Keratinocyte (primary cell): ENCODE data around the gene OGDH. TPM values are rescaled to one million over a fixed set of nuclear protein-coding genes. Genes with fewer than 3 reads are reported as not detected.

Experiments used
- DNase-seq: peaks from one replicate; pipeline ENCODE4 v3.0.0-alpha.2; 2011; ENCODE audit warnings: low read depth, missing footprints, low spot score
- FAIRE-seq: peaks from 2 replicates; lab custom pipeline; 2011; peaks lifted over from hg19 to GRCh38; lab: Jason Lieb, UNC
- H2AFZ ChIP-seq: 2 replicates; pipeline ENCODE4 v1.6.0; 2012; ENCODE audit warnings: low read length, control low read depth, inconsistent platforms; ENCODE audit not compliant: control insufficient read depth
- H3K27ac ChIP-seq: 2 replicates; pipeline ENCODE4 v1.5.1; 2011; ENCODE audit warnings: low read length; ENCODE audit not compliant: control insufficient read depth, insufficient read depth
- H3K27me3 ChIP-seq: 3 replicates; pipeline ENCODE4 v1.6.0; 2011; ENCODE audit warnings: low read length; ENCODE audit not compliant: control insufficient read depth, insufficient read depth; ENCODE audit errors: extremely low read depth
- H3K36me3 ChIP-seq, 2 experiments: 2 replicates in 1 of 2; 3 replicates in 1 of 2; pipeline ENCODE4 v1.5.1; 2011; ENCODE audit warnings: low read length in 2 of 2, mild to moderate bottlenecking in 1 of 2; ENCODE audit not compliant: control insufficient read depth in 2 of 2, insufficient read depth in 2 of 2; ENCODE audit errors: extremely low read depth in 1 of 2
- H3K4me1 ChIP-seq: 3 replicates; pipeline ENCODE4 v1.5.1; 2011; ENCODE audit warnings: low read length; ENCODE audit not compliant: control insufficient read depth, insufficient read depth; ENCODE audit errors: extremely low read depth
- H3K4me2 ChIP-seq: 3 replicates; pipeline ENCODE4 v1.6.0; 2011; ENCODE audit warnings: low read depth, low read length; ENCODE audit not compliant: control insufficient read depth, insufficient read depth; ENCODE audit errors: extremely low read depth
- H3K4me3 ChIP-seq, 3 experiments: fragments of 200-600 bp in 1 of 3; sonication (generic) in 1 of 3; 2 replicates in 2 of 3; 3 replicates in 1 of 3; pipeline ENCODE4 v1.5.1; 2011 to 2016; ENCODE audit warnings: low read length in 3 of 3, mild to moderate bottlenecking in 3 of 3, control low read depth in 2 of 3, inconsistent platforms in 1 of 3, low read depth in 1 of 3, mixed read lengths in 1 of 3, mixed run types in 1 of 3, moderate library complexity in 1 of 3; ENCODE audit not compliant: control insufficient read depth in 2 of 3, insufficient read depth in 2 of 3; ENCODE audit errors: extremely low read depth in 1 of 3
- H3K79me2 ChIP-seq: 2 replicates; pipeline ENCODE4 v1.6.0; 2012; ENCODE audit warnings: low read length; ENCODE audit not compliant: control insufficient read depth, insufficient read depth
- H3K9ac ChIP-seq: 3 replicates; pipeline ENCODE4 v1.6.0; 2011; ENCODE audit warnings: low read length; ENCODE audit not compliant: control insufficient read depth, insufficient read depth; ENCODE audit errors: extremely low read depth
- H3K9me1 ChIP-seq: 3 replicates; pipeline ENCODE4 v1.6.0; 2011; ENCODE audit warnings: low read length; ENCODE audit not compliant: control insufficient read depth, insufficient read depth; ENCODE audit errors: extremely low read depth
- H3K9me3 ChIP-seq: 2 replicates; pipeline ENCODE4 v1.5.1; 2012; ENCODE audit warnings: low read depth, low read length; ENCODE audit not compliant: control insufficient read depth
- H4K20me1 ChIP-seq: 3 replicates; pipeline ENCODE4 v1.6.0; 2011; ENCODE audit warnings: low read length; ENCODE audit not compliant: control insufficient read depth, insufficient read depth; ENCODE audit errors: extremely low read depth
- EZH2 ChIP-seq: IDR thresholded peaks from one replicate; pipeline ENCODE4 v1.6.1; 2012; ENCODE audit warnings: inconsistent platforms, mild to moderate bottlenecking, low read length, moderate library complexity
- dilution Hi-C: fragments of 300-500 bp; cut with MboI; formaldehyde crosslinking; loops from one replicate; pipeline ENCODE4 v1.7.0; 2020; ENCODE audit warnings: low sequenced_read_pairs; ENCODE audit not compliant: extremely low pct_ligation_motif_present
- polyA plus RNA-seq, 5 experiments: library from polyadenylated mRNA; depleted of rRNA in 3 of 5; stranded (reverse) in 3 of 5; stranded (forward) in 1 of 5; unstranded in 1 of 5; fragments of >200 nt; gene quantifications; 1 replicate in 1 of 5; 2 replicates in 3 of 5; 3 replicates in 1 of 5; pipeline versions ENCODE4 v1.2.1 to v1.2.3, GENCODE V29; 2011 to 2012; ENCODE audit warnings: missing spikeins in 2 of 5, low read depth in 1 of 5, low replicate concordance in 1 of 5
- TF ChIP-seq, protein P1 (sequence below), 3 experiments: IDR thresholded peaks in 1 of 3; conservative IDR thresholded peaks in 1 of 3; optimal IDR thresholded peaks in 1 of 3; 2 replicates in 2 of 3; 3 replicates in 1 of 3; pipeline versions ENCODE3 to v1.5.1; 2011; ENCODE audit warnings: low read length in 3 of 3, mild to moderate bottlenecking in 3 of 3, moderate library complexity in 2 of 3, control low read depth in 1 of 3, inconsistent platforms in 1 of 3; ENCODE audit not compliant: insufficient read depth in 2 of 3; ENCODE audit errors: extremely low read depth in 1 of 3

OGDH gene
- polyA plus RNA-seq, 1 donor (not counting 4 experiments of a cell fraction or from before 2014, with no cell fraction given), result 46.4 TPM

DNA sequence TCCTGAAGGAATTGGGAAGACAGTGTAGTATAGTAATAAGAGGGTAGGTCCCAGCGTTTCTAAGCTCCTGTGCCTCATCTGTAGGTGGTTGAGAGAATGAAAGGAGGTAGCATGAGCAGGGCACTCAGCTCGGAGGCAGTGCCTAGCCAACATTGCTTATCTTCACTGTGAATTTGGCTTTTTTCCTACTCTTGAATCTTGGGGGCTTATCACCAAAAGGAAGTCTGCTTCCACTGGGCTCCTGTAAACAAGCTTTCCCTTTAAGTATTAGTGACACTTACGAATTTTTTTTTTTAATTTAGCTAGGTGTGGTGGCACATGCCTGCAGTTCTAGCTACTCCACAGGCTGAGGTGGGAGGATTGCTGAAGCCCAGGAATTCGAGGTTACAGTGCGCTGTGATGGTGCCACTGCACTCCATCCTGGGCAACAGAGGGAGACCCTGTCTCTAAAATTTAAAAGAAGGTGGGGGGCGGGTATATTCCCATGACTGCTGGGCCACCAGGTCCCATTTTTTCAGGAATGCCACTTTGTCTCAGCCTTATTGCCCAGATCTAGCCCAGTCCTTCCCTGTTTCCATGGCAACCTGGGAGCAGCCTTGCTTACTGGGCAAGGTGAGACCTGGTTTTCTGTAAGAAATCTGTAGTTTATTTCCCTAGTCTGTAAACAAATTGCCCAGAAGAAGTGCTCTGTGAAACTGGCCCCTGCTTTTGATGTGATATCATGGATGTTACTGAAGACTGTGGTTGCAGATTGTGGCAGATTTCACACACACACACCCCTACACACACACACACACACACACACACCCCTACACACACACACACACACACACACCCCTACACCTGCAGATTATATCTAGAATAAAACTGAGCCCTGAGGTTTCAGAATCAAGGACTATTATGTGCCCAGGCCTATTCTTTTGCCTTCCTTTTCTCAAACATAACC is 19.4 kb downstream of the OGDH start:
- dilution Hi-C loops, result no loop called here
- peaks cover 22 to 38% of the 10 kb centered on the region in 2 experiments for H3K36me3 ChIP-seq
- no peaks in the 10 kb centered on the region for H3K9me3 ChIP-seq
- no peak overlapping the region for H3K4me3 ChIP-seq
- no peaks in the 10 kb centered on the region for H4K20me1 ChIP-seq
- H3K4me2 ChIP-seq, result no peak overlapping the region
- peaks cover 7% of the 10 kb centered on the region for H3K4me1 ChIP-seq
- DNase-seq, result no peak
- no peak overlapping the region for H3K9ac ChIP-seq
- no peak overlapping the region for H2AFZ ChIP-seq
- H3K9me1 ChIP-seq, result no peaks in the 10 kb centered on the region
- peaks cover 57% of the 10 kb centered on the region for H3K79me2 ChIP-seq
- H3K27me3 ChIP-seq, result no peaks in the 10 kb centered on the region
- TF ChIP-seq EZH2, result no peak
- TF ChIP-seq, protein P1, sequence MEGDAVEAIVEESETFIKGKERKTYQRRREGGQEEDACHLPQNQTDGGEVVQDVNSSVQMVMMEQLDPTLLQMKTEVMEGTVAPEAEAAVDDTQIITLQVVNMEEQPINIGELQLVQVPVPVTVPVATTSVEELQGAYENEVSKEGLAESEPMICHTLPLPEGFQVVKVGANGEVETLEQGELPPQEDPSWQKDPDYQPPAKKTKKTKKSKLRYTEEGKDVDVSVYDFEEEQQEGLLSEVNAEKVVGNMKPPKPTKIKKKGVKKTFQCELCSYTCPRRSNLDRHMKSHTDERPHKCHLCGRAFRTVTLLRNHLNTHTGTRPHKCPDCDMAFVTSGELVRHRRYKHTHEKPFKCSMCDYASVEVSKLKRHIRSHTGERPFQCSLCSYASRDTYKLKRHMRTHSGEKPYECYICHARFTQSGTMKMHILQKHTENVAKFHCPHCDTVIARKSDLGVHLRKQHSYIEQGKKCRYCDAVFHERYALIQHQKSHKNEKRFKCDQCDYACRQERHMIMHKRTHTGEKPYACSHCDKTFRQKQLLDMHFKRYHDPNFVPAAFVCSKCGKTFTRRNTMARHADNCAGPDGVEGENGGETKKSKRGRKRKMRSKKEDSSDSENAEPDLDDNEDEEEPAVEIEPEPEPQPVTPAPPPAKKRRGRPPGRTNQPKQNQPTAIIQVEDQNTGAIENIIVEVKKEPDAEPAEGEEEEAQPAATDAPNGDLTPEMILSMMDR (optimal IDR thresholded peaks at IDR 0.05 in 1 of 3, IDR thresholded peaks at IDR 0.05 in 1 of 3, conservative IDR thresholded peaks at IDR 0.05 in 1 of 3; ENCODE audit: extremely low read depth in 1 of 3, insufficient read depth in 2 of 3, low read length in 3 of 3), result no peak
- FAIRE-seq, result no peak
- H3K27ac ChIP-seq, result no peak overlapping the region

DNA sequence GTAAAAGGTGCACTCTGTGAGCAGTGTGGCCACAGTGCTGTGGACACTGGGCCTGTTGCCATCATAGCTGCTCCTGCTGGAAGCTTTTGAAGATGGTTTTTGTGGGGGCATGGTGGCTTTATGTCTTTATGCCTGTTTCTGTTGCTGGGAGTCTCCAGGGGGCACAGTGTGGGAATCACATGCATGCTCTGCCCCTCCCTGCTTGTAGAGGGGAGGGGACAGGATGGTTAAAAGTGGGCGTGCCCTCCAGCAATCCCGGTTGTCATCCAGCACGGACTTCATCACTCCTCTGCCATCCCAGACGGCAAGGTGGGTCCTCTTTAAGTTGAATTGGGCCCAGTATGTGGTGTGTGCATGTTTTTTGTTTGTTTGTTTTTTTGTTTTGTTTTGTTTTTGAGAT is 20.2 kb downstream of the OGDH start:
- no peaks in the 10 kb centered on the region for H3K27me3 ChIP-seq
- DNase-seq (no peak), FAIRE-seq (no peak)
- H3K79me2 ChIP-seq, result peaks cover 49% of the 10 kb centered on the region
- peaks cover 24 to 42% of the 10 kb centered on the region in 2 experiments for H3K36me3 ChIP-seq
- no peak for TF ChIP-seq EZH2
- TF ChIP-seq, protein P1 (optimal IDR thresholded peaks at IDR 0.05 in 1 of 3, IDR thresholded peaks at IDR 0.05 in 1 of 3, conservative IDR thresholded peaks at IDR 0.05 in 1 of 3; ENCODE audit: extremely low read depth in 1 of 3, insufficient read depth in 2 of 3, low read length in 3 of 3), result no peak
- H3K9ac ChIP-seq, result no peak overlapping the region
- dilution Hi-C loops, result no loop called here
- H3K27ac ChIP-seq, result no peak overlapping the region
- no peaks in the 10 kb centered on the region for H3K9me3 ChIP-seq
- H4K20me1 ChIP-seq, result no peaks in the 10 kb centered on the region
- H3K4me2 ChIP-seq, result no peak overlapping the region
- H3K4me3 ChIP-seq, result no peak overlapping the region
- H3K9me1 ChIP-seq, result no peaks in the 10 kb centered on the region
- peaks cover 4% of the 10 kb centered on the region for H3K4me1 ChIP-seq
- H2AFZ ChIP-seq, result no peak overlapping the region
